GM13976 (cell line): Measurements from ENCODE around the gene PGF.

Experiments
- DNase-seq: peaks from one replicate; pipeline ENCODE4 v3.0.0; 2012; ENCODE audit warnings: low spot score
- in situ Hi-C: fragments of 300-500 bp; cut with MboI; formaldehyde crosslinking; loops from one replicate; pipeline ENCODE4 v1.12.0; 2022; ENCODE audit warnings: low sequenced_read_pairs, mixed read lengths, inconsistent platforms; ENCODE audit not compliant: unreplicated experiment
- TF ChIP-seq, protein P1 (sequence below): IDR thresholded peaks from 2 replicates; pipeline ENCODE4 v1.5.1; 2012; ENCODE audit warnings: borderline replicate concordance, mild to moderate bottlenecking; ENCODE audit not compliant: insufficient read depth; ENCODE audit errors: extremely low read depth, missing control alignments, control extremely low read depth

The PGF gene

DNA sequence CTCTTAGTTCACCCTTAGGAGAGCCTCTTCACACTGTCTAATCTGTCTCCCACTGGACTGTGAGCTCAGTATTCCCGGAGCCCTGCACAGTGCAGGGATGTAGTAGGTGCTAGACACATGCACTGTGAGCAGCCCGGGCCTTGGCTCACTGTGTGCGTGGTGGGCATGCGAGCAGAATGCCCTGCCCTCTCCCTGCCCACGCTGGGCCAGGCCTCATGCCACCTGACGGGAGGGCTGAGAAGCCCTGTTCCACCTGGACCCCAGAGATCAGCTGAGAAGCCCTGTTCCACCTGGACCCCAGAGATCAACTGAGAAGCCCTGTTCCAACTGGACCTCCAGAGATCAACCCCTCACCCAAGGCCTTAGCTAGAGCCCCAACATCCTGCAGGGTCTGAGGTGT is 43.3 kb downstream of the PGF start:
- TF ChIP-seq, protein P1, sequence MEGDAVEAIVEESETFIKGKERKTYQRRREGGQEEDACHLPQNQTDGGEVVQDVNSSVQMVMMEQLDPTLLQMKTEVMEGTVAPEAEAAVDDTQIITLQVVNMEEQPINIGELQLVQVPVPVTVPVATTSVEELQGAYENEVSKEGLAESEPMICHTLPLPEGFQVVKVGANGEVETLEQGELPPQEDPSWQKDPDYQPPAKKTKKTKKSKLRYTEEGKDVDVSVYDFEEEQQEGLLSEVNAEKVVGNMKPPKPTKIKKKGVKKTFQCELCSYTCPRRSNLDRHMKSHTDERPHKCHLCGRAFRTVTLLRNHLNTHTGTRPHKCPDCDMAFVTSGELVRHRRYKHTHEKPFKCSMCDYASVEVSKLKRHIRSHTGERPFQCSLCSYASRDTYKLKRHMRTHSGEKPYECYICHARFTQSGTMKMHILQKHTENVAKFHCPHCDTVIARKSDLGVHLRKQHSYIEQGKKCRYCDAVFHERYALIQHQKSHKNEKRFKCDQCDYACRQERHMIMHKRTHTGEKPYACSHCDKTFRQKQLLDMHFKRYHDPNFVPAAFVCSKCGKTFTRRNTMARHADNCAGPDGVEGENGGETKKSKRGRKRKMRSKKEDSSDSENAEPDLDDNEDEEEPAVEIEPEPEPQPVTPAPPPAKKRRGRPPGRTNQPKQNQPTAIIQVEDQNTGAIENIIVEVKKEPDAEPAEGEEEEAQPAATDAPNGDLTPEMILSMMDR, result no peak
- DNase-seq, result no peak
- in situ Hi-C loops, result no loop called here

DNA sequence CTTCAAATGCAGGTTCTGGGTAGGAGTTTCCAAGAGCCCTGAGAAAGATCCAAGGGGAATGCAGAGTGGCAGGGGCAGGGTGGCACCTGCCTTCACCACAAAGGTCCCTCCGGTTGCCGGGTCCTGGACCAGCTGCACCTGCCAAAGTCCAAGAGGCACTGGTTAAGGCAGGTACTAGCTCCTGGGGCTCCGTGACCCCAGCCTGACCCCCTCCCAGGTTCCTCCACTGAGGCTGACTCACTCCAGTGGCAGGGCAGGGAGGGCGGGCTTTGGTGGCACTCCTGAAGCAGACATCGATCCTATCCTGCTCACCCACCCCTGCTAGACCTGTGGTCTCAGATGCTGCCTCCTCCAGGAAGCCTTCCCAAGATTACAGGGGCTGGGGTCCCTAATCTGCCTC is 43.7 kb downstream of the PGF start:
- TF ChIP-seq, protein P1, result no peak
- in situ Hi-C loops, result no loop called here
- peak; percentile 21 for DNase-seq

DNA sequence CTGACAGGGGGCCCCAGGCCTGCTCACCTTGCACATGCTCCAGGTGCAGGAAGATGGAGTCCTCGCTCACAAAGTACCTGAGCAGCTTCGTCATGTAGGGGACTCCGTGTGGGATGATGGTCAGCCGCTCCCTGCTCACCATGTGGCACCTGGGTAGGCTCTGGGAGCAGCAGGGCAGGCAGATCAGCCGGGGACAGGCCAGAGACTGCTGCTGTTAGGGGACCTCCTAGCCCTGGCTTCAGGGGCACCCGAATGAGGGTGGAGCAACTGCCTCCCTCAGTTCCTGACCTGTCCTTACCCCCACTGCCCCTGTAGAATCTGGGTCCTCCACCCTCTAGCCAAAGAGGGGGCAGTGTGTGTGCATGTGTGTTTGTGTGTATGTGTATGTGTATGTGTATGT is 44.2 kb downstream of the PGF start:
- in situ Hi-C loops, result no loop called here
- TF ChIP-seq, protein P1, result no peak
- peak; percentile 17 for DNase-seq

DNA sequence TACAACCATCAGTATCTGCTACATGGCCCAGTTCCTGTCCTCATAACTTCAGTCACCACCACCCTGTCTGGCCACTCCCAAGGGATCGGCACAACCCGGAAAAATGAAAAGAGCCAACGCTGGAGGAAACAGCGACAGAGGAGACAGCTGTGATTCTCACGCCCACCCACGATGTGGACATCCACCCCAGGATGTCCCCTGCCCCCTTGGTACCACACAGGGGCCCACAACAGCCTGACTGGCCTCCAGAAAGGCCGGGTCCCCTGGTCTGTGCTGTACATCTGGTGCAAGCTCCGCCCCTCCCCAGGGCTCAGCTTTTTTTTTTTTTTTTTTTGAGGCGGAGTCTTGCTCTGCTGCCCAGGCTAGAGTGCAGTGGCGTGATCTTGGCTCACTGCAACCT is 44.8 kb downstream of the PGF start:
- TF ChIP-seq, protein P1, result no peak
- DNase-seq, result peak; percentile 24
- in situ Hi-C loops, result no loop called here

DNA sequence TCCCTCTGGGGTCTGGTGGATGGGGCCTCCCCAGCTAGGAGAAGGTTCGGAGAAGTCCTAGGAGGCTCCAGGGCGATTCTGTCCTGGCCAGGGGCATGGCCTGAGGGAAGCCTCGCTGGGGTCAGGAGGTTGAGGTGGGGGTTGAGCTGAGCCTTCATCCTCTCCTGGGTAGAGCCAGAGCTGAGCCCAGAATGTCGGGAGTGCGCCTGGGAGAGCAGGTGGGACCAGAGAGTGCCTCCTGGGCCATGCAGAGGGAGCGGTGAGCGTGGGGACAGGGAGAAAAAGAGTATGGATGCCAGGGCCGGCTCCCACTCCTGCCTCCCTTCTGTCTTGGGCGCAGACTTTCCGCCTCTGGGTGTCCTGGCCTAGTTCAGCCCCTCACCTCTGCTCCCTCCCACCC is 45.5 kb downstream of the PGF start:
- DNase-seq, result peak; percentile 30
- TF ChIP-seq, protein P1, result no peak
- in situ Hi-C loops, result no loop called here

DNA sequence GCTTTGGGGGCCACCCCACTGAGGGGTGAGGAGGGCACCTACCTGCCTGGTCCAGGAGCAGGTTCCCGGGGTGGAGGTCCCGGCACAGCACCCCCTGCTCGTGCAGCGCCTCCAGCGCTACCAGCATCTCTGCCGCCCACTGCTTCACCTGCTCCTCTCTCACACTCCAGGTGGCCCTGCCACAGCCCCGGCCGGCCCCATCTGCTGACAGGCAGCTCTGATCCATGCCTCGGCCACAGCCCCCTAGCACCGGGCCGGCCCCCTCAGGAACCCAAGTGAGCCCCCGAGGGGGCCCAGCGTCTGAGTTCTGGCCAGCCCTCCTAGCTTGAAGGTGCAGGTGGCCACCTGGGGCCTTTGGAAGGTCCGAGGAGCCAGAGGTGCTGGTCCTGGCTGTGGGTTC is 45.9 kb downstream of the PGF start:
- DNase-seq, result peak; percentile 22
- in situ Hi-C loops, result no loop called here

DNA sequence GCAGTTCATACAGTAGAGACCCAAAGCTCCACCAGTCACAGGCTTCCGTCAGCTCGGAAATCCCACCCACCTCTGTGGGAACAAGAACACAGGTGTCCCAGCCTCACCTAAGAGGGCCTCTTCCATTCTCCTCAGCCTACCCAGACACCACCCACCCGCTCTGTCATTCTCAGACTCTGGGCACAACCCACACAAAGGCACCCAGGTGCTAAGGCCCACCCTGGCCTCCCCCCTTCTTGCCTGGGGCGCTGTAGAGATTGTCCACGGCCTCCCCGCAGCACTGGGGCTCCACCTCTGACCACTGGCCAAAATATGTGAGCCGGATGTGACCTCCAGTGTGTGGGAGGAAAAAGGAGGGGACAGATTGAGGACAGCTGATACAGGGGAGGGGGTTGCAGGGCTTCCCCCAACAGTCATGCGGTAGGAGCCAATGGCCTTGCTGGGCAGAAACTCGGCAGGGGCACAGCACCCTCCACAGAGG is 46.5 kb downstream of the PGF start:
- in situ Hi-C loops, result no loop called here
- peak; percentile 28 for DNase-seq
- TF ChIP-seq, protein P1, result no peak

More for the DNA sequence above, 45.9 kb downstream of the PGF start:
- TF ChIP-seq, protein P1, result no peak
